GM21360 (cell line): ENCODE results near the gene NAP1L1.

Experiments used
- ATAC-seq: cut with Tn5 transposase; IDR thresholded peaks from one replicate; pipeline ENCODE4 v1.9.1; 2021; ENCODE audit warnings: mild to moderate bottlenecking, moderate library complexity; ENCODE audit not compliant: unreplicated experiment

The NAP1L1 gene

GRCh38 chr12:76083904-76084862 lies at the start of gene NAP1L1:
Gene NAP1L1, minus strand, starts transcription at chr12:76084685. Its CDS starts 10,466 bp downstream, at chr12:76074219.
- peak; percentile 88 for ATAC-seq

- ATAC-seq: no peak
Measured at GRCh38 chr12:76127588-76127987, 43.1 kb upstream of the NAP1L1 start.

GRCh38 chr12:76124456-76124855 lies 40.0 kb upstream of the NAP1L1 start:
- ATAC-seq: no peak

- ATAC-seq: no peak
Measured at GRCh38 chr12:76123259-76124212, 39.1 kb upstream of the NAP1L1 start.

GRCh38 chr12:76119887-76120286 lies 35.4 kb upstream of the NAP1L1 start:
- no peak for ATAC-seq

- no peak for ATAC-seq
Measured at GRCh38 chr12:76117751-76118150, 33.3 kb upstream of the NAP1L1 start.

- no peak for ATAC-seq
Measured at GRCh38 chr12:76117067-76117691, 32.7 kb upstream of the NAP1L1 start.

GRCh38 chr12:76113800-76114757 lies 29.6 kb upstream of the NAP1L1 start:
- no peak for ATAC-seq

- no peak for ATAC-seq
Measured at GRCh38 chr12:76111209-76111749, 26.8 kb upstream of the NAP1L1 start.

GRCh38 chr12:76109879-76110278 lies 25.4 kb upstream of the NAP1L1 start:
- no peak for ATAC-seq

- no peak for ATAC-seq
Measured at GRCh38 chr12:76108356-76108755, 23.9 kb upstream of the NAP1L1 start.

GRCh38 chr12:76106631-76107030 lies 22.1 kb upstream of the NAP1L1 start:
- ATAC-seq: no peak

- no peak for ATAC-seq
Measured at GRCh38 chr12:76103958-76104357, 19.5 kb upstream of the NAP1L1 start.

GRCh38 chr12:76101739-76102385 lies 17.4 kb upstream of the NAP1L1 start:
- ATAC-seq: no peak

GRCh38 chr12:76096079-76096646 lies 11.7 kb upstream of the NAP1L1 start:
- ATAC-seq: no peak

GRCh38 chr12:76094754-76095153 lies 10.3 kb upstream of the NAP1L1 start:
- no peak for ATAC-seq

- ATAC-seq: no peak
Measured at GRCh38 chr12:76091246-76091754, 6.8 kb upstream of the NAP1L1 start.

- no peak for ATAC-seq
Measured at GRCh38 chr12:76085520-76085868, 1.0 kb upstream of the NAP1L1 start.
